H1 (cell line): ENCODE data around the gene MSS51. TPM values are rescaled to one million over a fixed set of nuclear protein-coding genes. Genes with fewer than 3 reads are reported as not detected.

Experiments used
- ASH2L ChIP-seq: fragments of 200-600, 300-600 bp; sonication (generic); IDR thresholded peaks from one replicate; pipeline ENCODE4 v1.7.1; 2017; ENCODE audit warnings: low read length
- EP300 ChIP-seq, 2 experiments: IDR thresholded peaks; 1 replicate in 1 of 2; 2 replicates in 1 of 2; pipeline ENCODE4 v1.6.1; 2011 to 2012; ENCODE audit warnings: low read depth in 2 of 2, low read length in 2 of 2, mild to moderate bottlenecking in 2 of 2, borderline replicate concordance in 1 of 2, inconsistent platforms in 1 of 2, moderate library complexity in 1 of 2
- polyA plus RNA-seq, 7 experiments: library from polyadenylated mRNA; depleted of rRNA in 3 of 7; stranded (reverse) in 5 of 7; unstranded in 2 of 7; fragments of >200 nt in 5 of 7; fragments of 200-250 nt in 2 of 7; gene quantifications; 1 replicate in 5 of 7; 2 replicates in 1 of 7; 4 replicates in 1 of 7; pipeline versions ENCODE4 v1.2.1 to v1.2.3, GENCODE V29; 2011 to 2013; ENCODE audit warnings: missing spikeins in 2 of 7, mixed read lengths in 2 of 7
- total RNA-seq: library from RNA; stranded (reverse); fragmentation: NEBNext Ultra II Directional; extraction: Animal tissue kit (Norgen Biotek cat#: 25700); gene quantifications from 2 replicates; pipeline ENCODE4 v1.2.1, GENCODE V29; 2021
- TF ChIP-seq, protein P1 (sequence below): IDR thresholded peaks from 2 replicates; pipeline ENCODE4 v1.6.1; 2011; ENCODE audit warnings: low read length, improper control_type of control experiment

The MSS51 gene
- total and polyA plus RNA-seq, 2 of the 8 experiments (the other 6 are each of a cell fraction or from before 2014, with no cell fraction given) = 1.5 to 1.7 TPM

DNA sequence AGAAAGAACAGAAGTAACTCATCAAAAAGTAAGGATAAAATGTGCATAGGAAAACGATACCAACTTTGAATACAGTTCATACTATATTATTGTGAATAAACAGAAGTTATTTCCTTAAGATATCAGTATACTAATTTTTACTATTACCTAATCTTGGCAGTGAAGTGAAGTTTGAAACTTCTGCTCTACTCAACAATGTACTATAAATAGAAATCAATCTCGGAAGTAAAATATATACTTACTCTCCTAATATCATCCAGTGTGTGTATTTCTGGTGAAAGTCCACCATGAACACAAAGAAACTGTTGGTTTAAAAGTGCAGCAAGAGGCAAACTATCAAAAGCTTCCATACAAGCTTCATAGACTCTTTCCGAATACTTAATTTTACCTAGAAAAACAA lies 37.9 kb upstream of the MSS51 start (continued):
- TF ChIP-seq, protein P1, sequence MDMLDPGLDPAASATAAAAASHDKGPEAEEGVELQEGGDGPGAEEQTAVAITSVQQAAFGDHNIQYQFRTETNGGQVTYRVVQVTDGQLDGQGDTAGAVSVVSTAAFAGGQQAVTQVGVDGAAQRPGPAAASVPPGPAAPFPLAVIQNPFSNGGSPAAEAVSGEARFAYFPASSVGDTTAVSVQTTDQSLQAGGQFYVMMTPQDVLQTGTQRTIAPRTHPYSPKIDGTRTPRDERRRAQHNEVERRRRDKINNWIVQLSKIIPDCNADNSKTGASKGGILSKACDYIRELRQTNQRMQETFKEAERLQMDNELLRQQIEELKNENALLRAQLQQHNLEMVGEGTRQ = no peak
- TF ChIP-seq EP300 (IDR thresholded peaks at IDR 0.05; ENCODE audit: borderline replicate concordance in 1 of 2, low read depth in 2 of 2, low read length in 2 of 2) = no peak
- TF ChIP-seq ASH2L = no peak
